Esophagus muscularis mucosa (tissue), 4 donors: Measurements from ENCODE around the gene PTH2R.

ENCODE experiments used
- CTCF ChIP-seq, 3 experiments: fragments of 200-600 bp in 2 of 3; fragments of 450-650 bp in 1 of 3; sonication (generic) in 2 of 3; IDR thresholded peaks; one replicate each; pipeline ENCODE4 v1.5.1; 2017 to 2019; ENCODE audit warnings: antibody characterized with exemption in 3 of 3, mild to moderate bottlenecking in 2 of 3, moderate library complexity in 1 of 3
- EP300 ChIP-seq: sonication (generic); formaldehyde crosslinking; IDR thresholded peaks from one replicate; pipeline ENCODE4 v1.6.1; 2017; ENCODE audit warnings: antibody characterized with exemption
- POLR2AphosphoS5 ChIP-seq, 2 donors: sonication (generic); formaldehyde crosslinking; IDR thresholded peaks; one replicate each; pipeline ENCODE4 v1.6.1; 2017; ENCODE audit warnings: antibody characterized with exemption in 2 of 2

- TF ChIP-seq POLR2AphosphoS5 (IDR thresholded peaks at IDR 0.05) (no peak), CTCF (IDR thresholded peaks at IDR 0.05) (no peak), EP300 (no peak)
Observed at GRCh38 chr2:208451061-208451460, 44.5 kb downstream of the PTH2R start.
